ENCODE data around the gene ALDH8A1. TPM values are rescaled to one million over a fixed set of nuclear protein-coding genes. Genes with fewer than 3 reads are reported as not detected.

Gene ALDH8A1
- total RNA-seq, 2 experiments from 2014 or later: not detected

DNA sequence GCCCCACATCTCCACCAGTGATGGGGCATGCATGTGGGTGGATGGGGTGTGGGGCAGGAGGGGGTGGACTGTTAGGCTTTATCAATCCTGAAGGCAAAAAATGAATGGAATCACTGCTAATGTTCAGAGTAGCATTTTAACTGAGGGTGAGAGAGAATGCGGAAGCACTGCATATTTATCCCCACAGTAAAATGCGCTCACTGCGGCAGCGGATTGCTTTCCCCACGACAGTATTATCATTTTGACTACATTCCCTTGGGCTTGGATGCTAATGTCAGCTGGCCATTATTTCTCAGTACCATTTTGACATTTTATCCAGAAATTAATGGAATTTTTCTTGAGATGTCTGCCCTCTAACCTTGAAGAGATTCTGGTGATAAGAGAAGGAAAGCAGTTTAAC, 13.4 kb downstream of the ALDH8A1 start:
- Histone ChIP-seq H3K4me2 (ENCODE audit: low read length) (no peak overlapping the region), H3K9me2 (ENCODE audit: insufficient read depth, low read length) (no peaks in the 10 kb centered on the region), H3K4me3 (ENCODE audit: low read depth, low read length, poor library complexity, severe bottlenecking) (no peak overlapping the region), H3K36me3 (ENCODE audit: insufficient read depth, low read length) (no peaks in the 10 kb centered on the region), H3K4me1 (ENCODE audit: insufficient read depth, low read length, poor library complexity, severe bottlenecking) (no peaks in the 10 kb centered on the region), H4K20me1 (ENCODE audit: insufficient read depth, low read length) (no peaks in the 10 kb centered on the region), H2AFZ (ENCODE audit: low read length) (no peak overlapping the region), H3K27ac (ENCODE audit: low read depth, low read length, poor library complexity, severe bottlenecking) (no peak overlapping the region), H3K79me2 (ENCODE audit: insufficient read depth, low read depth, low read length) (no peaks in the 10 kb centered on the region), H3K9me3 (ENCODE audit: low read length) (no peaks in the 10 kb centered on the region)
- POLR2A ChIA-PET: interaction anchor here (0.5 kb wide), 1 partner anchor 417 kb away, joined by 4 read pairs; no protein-coding TSS in a partner anchor
- intact Hi-C loops (cut with micrococcal nuclease; ENCODE audit: unreplicated experiment): loop anchor here (5.0 kb wide), 1 partner anchor 294 kb away; no protein-coding TSS in a partner anchor
- TF ChIP-seq, protein P1, sequence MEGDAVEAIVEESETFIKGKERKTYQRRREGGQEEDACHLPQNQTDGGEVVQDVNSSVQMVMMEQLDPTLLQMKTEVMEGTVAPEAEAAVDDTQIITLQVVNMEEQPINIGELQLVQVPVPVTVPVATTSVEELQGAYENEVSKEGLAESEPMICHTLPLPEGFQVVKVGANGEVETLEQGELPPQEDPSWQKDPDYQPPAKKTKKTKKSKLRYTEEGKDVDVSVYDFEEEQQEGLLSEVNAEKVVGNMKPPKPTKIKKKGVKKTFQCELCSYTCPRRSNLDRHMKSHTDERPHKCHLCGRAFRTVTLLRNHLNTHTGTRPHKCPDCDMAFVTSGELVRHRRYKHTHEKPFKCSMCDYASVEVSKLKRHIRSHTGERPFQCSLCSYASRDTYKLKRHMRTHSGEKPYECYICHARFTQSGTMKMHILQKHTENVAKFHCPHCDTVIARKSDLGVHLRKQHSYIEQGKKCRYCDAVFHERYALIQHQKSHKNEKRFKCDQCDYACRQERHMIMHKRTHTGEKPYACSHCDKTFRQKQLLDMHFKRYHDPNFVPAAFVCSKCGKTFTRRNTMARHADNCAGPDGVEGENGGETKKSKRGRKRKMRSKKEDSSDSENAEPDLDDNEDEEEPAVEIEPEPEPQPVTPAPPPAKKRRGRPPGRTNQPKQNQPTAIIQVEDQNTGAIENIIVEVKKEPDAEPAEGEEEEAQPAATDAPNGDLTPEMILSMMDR (conservative IDR thresholded peaks at IDR 0.05; ENCODE audit: low read length): no peak
- no peak for TF ChIP-seq EZH2phosphoT487 (IDR thresholded peaks at IDR 0.05; ENCODE audit: borderline replicate concordance, low read depth, low read length)
- CTCF ChIA-PET (ENCODE audit: unreplicated experiment): no interaction called here
- no peak for DNase-seq (ENCODE audit: low spot score)
- no TSS peak for BruUV-seq (replicated peaks)

DNA sequence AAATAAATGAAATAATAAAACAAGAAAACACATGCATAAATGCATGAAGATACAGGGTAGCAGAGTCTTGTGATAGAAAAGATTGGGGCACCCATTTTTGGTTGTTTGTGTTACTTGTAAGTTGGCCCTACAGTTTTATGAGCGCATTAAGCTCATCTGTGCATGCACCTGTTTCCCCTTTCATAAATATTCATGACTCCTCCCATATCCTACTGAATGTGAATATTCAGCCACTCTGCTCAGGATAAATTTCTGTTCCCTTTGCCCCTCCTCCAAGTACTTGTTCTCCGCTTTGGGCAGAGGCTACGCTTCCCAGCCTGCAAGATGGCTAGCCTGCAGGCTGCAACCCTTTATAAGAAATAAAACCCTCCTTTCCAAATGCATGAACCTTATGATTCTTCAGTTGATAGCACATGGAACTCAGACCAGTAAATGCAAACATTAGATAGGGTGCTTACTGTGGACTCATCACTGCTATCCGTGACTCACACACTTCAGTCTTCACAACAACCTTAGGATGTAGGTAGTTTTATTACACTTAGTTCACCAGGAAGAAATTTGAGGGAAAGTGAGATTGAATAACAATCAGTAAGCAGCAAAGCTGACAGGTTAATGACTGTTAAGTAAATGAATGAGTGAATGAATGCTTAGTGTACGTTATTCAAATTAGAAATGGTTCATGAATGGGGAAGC, 15.0 kb downstream of the ALDH8A1 start:
- intact Hi-C loops (cut with micrococcal nuclease; ENCODE audit: unreplicated experiment): loop anchor here (5.0 kb wide), 1 partner anchor 293 kb away; no protein-coding TSS in a partner anchor
- ChIA-PET POLR2A (interaction anchor here (0.6 kb wide), 1 partner anchor 584 kb away, joined by 3 read pairs; no protein-coding TSS in a partner anchor), CTCF (ENCODE audit: unreplicated experiment) (no interaction called here)
- H3K27ac ChIP-seq (ENCODE audit: low read depth, low read length, poor library complexity, severe bottlenecking): no peak overlapping the region
- H3K4me1 ChIP-seq (ENCODE audit: insufficient read depth, low read length, poor library complexity, severe bottlenecking): no peaks in the 10 kb centered on the region
- no peak overlapping the region for H2AFZ ChIP-seq (ENCODE audit: low read length)
- no peaks in the 10 kb centered on the region for H3K9me3 ChIP-seq (ENCODE audit: low read length)
- H3K36me3 ChIP-seq (ENCODE audit: insufficient read depth, low read length): no peaks in the 10 kb centered on the region
- no peaks in the 10 kb centered on the region for H3K79me2 ChIP-seq (ENCODE audit: insufficient read depth, low read depth, low read length)
- H3K4me3 ChIP-seq (ENCODE audit: low read depth, low read length, poor library complexity, severe bottlenecking): no peak overlapping the region
- no TSS peak for BruUV-seq (replicated peaks)
- H4K20me1 ChIP-seq (ENCODE audit: insufficient read depth, low read length): no peaks in the 10 kb centered on the region
- TF ChIP-seq EZH2phosphoT487 (IDR thresholded peaks at IDR 0.05; ENCODE audit: borderline replicate concordance, low read depth, low read length): no peak
- TF ChIP-seq, protein P1 (conservative IDR thresholded peaks at IDR 0.05; ENCODE audit: low read length): no peak
- H3K4me2 ChIP-seq (ENCODE audit: low read length): no peak overlapping the region
- no peaks in the 10 kb centered on the region for H3K9me2 ChIP-seq (ENCODE audit: insufficient read depth, low read length)
- DNase-seq (ENCODE audit: low spot score): no peak

Measured in OCI-LY7 (cell line).